Camera-type eye (tissue), 1 donor: Measurements from ENCODE around the gene REPIN1. TPM values are rescaled to one million over a fixed set of nuclear protein-coding genes. Genes with fewer than 3 reads are reported as not detected.

Experiments
- total RNA-seq: library from RNA; depleted of rRNA; stranded (reverse); fragments of >200 nt; gene quantifications from one replicate; pipeline ENCODE4 v1.2.3, GENCODE V29; 2014

Gene REPIN1
- total RNA-seq, result 115 TPM

DNA sequence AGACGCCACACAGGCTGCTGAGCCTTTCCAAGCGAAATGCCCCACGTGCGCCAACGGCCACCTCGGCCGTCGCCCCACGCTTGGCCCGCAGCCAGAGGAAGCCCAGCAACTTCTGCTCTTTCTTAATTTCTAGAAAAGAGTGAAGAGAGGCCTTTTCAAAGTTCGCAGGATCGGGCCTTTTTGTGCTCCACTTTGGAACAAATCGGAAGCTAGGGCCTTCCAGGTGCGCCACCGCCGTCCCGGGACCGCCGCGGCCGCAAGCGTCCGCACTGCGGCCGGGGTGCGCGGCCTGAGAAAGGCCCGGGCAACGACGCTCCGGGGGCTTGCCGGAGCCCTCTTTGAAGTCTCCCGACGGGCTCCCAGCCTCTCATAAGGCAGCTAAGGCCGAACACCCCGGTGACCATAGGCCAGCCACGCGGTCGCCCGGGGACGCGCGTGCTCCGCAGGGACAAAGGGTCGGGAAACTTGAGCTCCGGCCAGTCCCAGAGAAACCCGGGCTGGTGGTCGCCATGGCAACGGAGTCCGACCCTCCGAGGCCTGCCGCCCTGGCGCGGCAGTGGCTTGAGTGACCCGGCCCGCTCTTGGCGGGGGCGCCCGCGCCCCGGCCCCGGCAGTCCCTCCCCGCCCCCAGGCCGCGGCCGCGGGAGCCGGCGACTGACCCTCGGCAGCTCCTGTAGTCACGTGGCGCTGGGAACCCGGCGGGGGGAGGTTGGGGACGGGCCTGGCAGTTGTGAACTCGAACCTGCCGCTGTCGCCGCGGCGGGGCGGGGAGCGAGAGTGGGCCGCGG, at the start of gene REPIN1:
TSS of gene REPIN1 (plus strand) at position 727 of the 788 bp plus-strand sequence. CDS start 890 bp downstream, outside the sequence.

DNA sequence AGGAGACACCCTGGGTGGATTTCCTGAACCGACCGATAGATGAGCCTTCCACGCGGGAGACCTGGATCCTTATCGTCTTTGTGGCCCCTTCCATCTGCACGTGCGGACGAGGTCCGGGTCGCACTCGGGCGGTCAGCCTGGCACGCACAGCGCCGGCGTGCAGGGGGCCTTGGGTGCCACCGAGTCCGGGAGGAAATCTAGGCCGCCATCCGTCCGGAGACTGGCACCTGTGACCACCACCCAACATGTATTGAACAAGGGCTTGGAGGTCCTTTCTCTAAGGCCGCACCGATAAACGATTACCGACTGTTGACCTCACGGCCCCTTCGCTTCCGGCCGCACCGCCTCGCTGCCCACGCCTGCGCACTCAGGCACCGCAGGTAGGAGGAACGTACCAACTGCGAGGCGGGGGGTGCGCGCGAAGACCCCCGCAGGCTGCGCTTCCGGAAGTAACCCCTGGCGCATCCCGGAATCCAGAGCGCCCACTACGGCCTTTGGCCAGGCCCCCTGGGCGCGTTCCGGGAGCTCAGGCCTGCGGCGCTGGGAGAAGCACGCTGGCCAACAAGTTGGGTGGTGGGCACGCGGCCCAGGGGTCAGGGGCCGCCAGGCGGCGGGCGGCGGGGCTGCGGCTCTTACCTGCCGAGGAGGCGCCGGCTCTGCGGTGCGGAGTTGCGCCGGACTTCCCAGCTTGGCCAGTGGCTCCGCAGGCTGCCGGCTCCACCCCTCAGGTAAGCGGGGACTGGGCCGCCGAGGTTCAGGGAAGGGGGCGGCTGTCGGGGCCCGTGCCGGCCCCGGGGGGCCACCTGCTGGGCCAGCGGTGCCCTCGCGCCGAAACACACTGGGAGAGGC, 45.6 kb upstream of the REPIN1 start, which contains the start of the genes ACTR3C and LRRC61:
TSS of gene ACTR3C (minus strand) at position 713 of the 849 bp plus-strand sequence. CDS start 28,249 bp downstream, outside the sequence.
TSS of gene LRRC61 (plus strand) at position 523 of the 849 bp plus-strand sequence. CDS start 13,507 bp downstream, outside the sequence.

DNA sequence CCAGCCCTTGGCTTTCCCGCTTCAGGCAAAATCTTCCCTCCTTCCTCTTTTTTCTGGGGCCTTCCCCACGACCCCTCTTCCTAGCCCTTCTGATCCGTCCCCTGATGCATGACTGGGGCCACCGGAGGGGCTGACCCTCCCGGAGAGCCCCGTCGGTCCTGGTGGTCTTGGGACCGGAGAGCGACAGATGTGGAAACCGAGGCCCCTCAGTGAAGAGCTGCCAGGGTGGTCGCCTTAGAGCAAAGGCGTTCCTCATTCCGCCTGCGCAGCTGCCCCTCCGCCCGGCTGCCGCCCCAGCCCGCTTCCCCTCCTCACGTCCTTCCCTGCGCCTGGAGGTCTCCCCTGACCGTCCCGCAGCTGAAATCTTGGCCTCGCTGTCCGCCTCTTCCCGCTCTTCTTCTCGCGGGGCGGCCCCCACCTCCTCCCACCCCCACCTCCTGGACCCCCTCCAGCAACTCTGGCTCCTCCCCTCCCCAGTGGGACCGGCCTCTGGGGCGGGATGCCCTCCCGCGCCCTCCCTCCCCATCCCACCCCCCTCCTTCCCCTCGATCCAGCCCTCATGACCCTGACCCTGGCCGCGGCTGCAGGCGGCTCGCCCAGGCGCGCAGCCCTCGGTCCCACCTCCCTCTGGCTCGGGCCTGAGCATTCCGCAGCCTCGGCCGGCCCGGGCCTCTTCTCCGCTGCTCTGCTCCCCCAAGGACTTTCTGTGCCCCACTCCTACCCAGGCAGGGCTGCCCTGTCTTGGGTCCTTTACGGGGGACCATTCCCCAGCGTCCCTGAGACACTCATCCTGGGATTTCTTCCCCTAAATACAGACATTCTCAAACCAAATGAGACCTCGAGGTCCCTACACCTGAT, 27.1 kb upstream of the REPIN1 start, which contains the start of gene RARRES2:
TSS of gene RARRES2 (minus strand) at position 367 of the 858 bp plus-strand sequence. CDS start 1,020 bp downstream, outside the sequence.

DNA sequence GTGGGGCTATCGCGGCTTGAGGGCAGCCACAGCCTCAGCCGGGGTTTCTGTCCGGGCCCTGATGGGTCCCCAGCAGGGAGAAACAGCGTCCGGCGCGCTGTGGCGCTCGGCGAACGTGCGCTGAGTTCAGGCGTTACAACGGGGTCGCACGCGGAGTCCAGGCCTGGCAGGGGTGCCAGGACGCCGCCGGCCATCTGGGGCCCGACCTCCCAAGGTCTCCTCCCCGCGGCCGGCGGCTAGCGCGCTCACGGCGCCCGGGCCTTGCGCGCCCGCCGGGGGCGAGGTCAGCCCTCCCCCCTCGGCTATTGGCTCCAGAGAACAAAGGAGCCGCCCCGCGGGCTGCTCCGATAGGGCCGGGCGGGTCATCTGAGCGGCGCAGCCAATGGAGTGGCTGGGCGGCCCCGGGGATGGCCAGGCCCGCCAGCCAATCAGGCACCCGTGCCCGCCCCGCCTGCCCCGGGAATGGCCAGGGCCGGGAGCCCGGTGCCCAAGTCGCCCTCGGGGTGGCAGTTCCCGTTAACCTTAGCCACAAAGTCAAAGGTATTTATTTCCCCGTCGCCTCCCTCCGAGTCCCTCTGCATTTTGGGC, 10.3 kb downstream of the REPIN1 start, which contains the start of gene ZNF775:
TSS of gene ZNF775 (plus strand) at position 478 of the 588 bp plus-strand sequence. CDS start 9,141 bp downstream, outside the sequence.

Other genes starting within 250 kb of the REPIN1 start
- gene LRRC61, start 45.5 kb upstream of the REPIN1 start, total RNA-seq, result 26.6 TPM
- gene ACTR3C, start 45.3 kb upstream of the REPIN1 start, total RNA-seq, result 5.3 TPM
- 66.2 TPM for gene RARRES2, start 27.2 kb upstream of the REPIN1 start, total RNA-seq
- 20.3 TPM for gene ZNF775, start 10.5 kb downstream of the REPIN1 start, total RNA-seq
- gene GIMAP8, start 81.8 kb downstream of the REPIN1 start, total RNA-seq, result 7.5 TPM
- 4.1 TPM for gene GIMAP7, start 146.1 kb downstream of the REPIN1 start, total RNA-seq
- 22.5 TPM for gene GIMAP4, start 198.6 kb downstream of the REPIN1 start, total RNA-seq